ENCODE results near the gene FBXL2.

FBXL2 gene, protein sequence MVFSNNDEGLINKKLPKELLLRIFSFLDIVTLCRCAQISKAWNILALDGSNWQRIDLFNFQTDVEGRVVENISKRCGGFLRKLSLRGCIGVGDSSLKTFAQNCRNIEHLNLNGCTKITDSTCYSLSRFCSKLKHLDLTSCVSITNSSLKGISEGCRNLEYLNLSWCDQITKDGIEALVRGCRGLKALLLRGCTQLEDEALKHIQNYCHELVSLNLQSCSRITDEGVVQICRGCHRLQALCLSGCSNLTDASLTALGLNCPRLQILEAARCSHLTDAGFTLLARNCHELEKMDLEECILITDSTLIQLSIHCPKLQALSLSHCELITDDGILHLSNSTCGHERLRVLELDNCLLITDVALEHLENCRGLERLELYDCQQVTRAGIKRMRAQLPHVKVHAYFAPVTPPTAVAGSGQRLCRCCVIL

GRCh38 chr3:33277193-33277882, at the start of gene FBXL2:
FBXL2 (plus strand) TSS chr3:33277442; CDS start chr3:33277513, 71 bp downstream.
- no peak for DNase-seq

- no peak for DNase-seq
Observed at GRCh38 chr3:33229066-33229465, 48.2 kb upstream of the FBXL2 start.

- DNase-seq = no peak
Observed at GRCh38 chr3:33229947-33230346, 47.3 kb upstream of the FBXL2 start.

DNA sequence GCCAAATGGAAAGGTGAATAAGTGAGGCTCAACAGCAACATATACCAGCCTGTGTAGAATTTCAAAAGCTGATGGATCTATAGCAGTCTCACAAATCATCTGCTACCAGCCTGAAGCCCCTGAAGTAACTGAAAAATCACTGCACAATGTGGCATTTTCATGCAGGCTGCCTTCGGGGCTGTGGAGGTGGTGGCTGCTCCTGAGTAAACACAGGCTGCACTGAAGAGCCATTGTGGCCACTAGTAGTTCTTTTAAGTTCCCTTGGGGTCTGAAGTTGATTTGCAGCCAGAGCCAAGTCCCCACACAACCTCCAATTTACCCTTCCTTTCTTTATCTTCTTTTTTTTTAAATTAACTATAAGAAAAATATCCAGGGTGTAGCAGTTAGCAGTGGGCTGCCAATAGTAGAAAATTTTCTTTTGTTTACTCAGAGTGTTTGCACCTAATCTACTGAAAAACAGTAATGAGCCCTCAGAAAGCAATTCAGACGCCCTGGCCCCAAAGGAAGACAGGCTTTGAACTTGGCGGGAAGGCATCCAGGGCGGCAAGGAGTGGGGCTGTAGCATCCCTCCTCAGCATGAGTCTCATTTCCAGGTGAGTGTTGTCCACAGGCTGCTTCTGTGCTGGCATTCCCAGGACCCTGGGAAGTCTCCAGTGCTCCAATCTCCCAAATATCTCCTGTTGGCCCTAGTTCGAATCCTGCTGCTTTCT, 45.3 kb upstream of the FBXL2 start:
- no peak for DNase-seq

DNA sequence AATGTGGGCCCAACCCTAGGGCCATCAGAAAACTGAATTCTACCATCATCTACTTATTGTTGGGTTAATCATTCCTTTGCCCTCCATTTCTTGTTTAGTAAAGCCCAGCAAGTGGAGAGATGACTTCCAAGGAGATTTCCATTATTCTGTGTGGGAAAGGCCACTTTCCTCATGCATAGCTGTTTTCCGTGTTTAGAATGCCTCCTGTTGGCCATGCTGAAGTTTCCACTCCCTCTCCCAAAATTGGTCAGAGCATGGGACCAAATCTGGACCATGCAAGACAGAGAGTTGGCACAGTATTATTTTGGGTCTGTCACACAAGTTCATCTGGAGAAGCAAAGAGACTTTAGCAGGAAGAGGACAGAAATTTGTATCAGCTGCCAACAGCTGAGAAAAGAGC, 43.4 kb upstream of the FBXL2 start:
- no peak for DNase-seq

- no peak for DNase-seq
Observed at GRCh38 chr3:33236005-33236404, 41.2 kb upstream of the FBXL2 start.

GRCh38 chr3:33237439-33237838, 39.8 kb upstream of the FBXL2 start:
- no peak for DNase-seq

DNA sequence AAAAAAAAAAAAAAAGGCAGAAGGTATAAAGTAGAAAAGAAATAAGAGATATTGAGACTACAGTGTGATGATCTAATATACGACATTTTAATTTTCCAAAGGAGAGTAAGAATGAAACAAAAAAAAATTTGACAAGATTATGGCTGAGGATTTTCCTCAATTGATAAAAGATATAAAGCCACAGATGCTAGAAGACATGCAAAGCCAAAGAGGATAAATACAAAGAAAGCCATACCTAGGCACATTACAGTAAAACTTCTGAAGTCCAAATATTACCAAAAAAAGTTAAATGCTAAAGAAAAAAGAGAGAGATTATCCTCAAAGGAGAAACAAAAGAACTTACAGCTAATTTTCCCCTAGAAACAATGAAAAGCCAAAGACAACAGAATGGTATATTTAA, 38.3 kb upstream of the FBXL2 start:
- DNase-seq = no peak

- DNase-seq = no peak
Observed at GRCh38 chr3:33240261-33240660, 37.0 kb upstream of the FBXL2 start.

DNA sequence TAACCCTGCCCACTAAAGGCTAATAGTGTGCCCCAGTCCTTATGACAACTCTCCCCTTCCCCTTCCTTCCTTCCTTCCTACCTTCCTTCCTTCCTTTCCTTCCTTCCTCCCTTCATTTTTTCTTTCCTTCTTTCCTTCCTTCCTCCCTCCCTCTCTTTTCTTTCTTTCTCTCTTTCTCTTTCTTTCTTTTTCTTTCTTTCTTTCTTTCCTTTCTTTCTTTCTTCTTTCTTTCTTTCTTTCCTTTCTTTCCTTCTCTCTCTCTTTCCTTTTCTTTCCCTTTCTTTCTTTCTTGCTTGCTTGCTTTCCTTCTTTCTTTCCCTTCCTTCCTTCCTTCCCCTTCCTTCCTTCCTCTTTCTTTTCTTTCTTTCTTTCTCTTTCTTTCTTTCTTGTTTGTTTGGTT, 30.5 kb upstream of the FBXL2 start:
- DNase-seq = no peak

DNA sequence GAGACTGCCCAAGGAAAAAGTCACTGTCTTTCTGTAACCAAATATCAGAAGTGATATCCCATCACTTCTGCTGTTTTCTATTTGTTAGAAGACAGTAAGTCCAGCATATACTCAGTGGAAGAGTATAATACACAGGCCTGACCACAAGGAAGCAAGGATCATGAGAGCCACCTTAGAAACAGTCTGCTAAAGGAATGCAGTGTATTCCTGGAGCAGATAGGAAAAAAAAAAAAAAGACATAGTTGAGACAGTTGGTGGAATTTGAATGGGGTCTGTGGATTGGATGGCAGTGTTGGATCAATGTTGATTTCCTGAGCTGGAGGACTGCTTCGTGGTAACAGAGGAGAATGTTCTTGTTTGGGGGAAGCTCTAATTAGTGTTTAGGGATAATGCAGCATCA, 26.5 kb upstream of the FBXL2 start:
- no peak for DNase-seq

DNA sequence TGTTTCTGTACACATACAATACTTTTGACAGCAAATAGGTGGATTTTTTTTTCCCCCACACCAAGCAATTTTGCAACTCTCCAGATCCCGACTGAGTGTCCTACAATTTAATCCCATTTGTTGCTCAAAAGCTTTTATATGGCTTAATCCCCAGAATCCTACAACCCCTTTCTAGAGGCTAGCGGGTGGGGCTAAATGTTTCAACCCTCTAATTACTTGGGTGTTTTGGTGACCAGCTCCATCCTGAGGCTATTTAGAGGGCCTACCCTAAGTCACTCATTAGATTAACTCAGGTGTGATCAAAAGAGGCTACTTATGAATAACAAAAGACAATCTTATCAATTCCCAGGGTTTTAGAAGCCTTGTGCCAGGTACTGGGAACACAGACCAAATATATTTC, 21.0 kb upstream of the FBXL2 start:
- DNase-seq = no peak

- DNase-seq = no peak
Observed at GRCh38 chr3:33260104-33260503, 17.1 kb upstream of the FBXL2 start.

- no peak for DNase-seq
Observed at GRCh38 chr3:33269385-33269784, 7.9 kb upstream of the FBXL2 start.

DNA sequence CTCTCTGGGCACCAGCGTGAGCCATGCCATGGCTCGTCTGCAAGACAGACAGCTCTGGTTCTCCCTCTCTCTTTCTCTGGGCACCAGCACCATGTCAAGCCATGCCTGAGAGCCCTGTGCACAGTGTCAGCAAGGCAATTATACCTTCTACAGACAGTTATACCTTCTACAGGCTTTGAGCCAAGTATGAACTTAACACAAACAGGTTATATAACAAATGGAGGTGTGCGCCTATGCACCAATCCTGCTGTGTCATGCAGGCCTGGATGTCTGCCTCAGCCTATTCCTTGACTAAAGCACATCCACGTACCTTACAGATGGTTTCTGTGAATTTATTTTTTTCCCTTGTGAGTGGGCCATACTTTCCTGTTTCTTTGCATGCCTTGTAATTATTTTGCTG, 5.9 kb upstream of the FBXL2 start:
- DNase-seq = no peak

DNA sequence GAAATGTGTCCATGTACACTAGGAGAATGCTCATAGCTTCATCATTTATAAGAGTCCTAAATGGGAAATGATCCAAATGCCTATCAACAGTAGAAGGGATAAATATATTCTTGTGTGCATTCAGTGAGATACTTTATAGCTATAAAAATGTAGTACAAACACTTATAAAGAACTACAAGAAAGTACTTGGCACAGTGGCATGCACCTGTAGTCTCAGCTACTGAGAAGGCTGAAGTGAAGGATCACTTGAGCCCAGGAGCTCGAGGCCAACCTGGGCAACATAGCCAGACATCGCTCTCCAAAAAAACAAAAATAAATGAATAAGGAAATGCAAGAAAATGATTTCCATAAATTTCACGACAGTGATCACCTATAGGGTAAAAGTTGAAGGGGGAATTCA, 3.6 kb upstream of the FBXL2 start:
- DNase-seq = no peak

DNA sequence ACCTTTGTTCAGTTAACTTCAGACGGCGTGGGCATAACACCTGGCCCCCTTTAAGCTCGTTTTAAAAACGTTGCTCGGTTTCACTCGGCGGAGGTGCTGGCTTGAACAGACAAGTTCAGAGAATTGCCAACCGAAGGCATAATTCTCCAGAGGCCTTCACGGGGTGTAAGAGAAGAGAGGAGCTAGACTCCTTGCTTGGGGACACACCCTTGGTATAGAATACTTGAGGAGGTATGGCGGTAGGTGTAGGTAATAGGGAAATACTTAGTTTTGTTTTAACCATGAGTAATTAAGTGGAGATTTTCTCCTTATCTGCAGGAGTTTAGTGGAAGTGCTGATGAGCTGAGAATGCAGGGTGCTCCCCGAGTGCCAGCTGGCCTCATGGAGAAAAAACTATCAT, 921 bp downstream of the FBXL2 start:
- no peak for DNase-seq

- DNase-seq = no peak
Observed at GRCh38 chr3:33287672-33288282, 10.5 kb downstream of the FBXL2 start.

DNA sequence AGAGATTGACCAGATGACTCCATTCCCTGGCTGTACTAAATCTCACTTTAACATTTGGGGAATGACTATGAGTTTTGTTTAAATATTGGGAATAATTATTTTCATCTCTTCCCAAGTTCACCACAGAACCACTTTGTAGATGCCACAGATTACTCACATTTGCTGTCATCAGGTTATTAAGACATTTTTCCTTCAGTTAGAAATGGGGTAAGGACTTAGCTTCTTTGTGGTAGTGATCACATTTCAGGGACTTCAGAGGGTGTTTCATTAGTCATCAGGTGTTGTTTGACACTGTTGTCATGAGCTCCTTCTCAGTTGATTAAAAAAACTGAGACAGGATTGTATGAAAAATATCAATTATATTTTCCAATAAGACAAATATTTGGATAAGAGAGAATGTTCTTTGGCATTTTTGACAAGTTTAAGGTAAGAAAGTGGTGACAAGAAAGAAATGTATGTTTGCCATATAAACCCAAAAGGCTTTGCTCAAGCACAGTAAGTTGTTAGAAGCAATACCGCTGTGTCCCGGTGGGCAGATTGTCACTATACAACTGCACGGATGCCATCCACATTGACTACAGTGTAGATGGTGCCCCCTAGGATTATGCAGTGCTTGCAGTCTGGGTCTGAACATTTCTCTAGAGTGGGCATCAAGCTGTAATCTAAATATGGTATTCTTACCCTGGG, 22.3 kb downstream of the FBXL2 start:
- DNase-seq = no peak

- no peak for DNase-seq
Observed at GRCh38 chr3:33312361-33312760, 35.1 kb downstream of the FBXL2 start.

- no peak for DNase-seq
Observed at GRCh38 chr3:33313331-33313730, 36.1 kb downstream of the FBXL2 start.

- DNase-seq = no peak
Observed at GRCh38 chr3:33314993-33315392, 37.8 kb downstream of the FBXL2 start.

DNA sequence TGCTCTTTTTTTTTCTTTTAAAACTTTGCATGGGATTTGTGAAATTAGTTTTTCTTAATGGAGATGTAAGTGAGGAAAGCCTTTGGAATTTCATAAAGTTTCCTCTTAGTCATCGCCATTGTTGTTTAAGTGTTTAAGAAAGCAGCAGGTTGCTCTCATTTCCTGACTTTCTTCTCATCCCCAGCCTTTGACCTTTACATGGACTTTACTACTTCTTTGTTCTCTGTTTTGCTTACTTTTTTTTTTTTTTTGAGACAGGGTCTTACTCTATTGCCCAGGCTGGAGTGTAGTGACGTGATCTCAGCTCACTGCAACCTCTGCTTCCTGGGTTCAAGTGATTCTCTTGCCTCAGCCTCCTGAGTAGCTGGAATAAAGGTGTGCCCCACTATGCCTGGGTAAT, 38.6 kb downstream of the FBXL2 start:
- DNase-seq = no peak
